ENCODE measurements around the gene ESPNL.

The ESPNL gene

DNA sequence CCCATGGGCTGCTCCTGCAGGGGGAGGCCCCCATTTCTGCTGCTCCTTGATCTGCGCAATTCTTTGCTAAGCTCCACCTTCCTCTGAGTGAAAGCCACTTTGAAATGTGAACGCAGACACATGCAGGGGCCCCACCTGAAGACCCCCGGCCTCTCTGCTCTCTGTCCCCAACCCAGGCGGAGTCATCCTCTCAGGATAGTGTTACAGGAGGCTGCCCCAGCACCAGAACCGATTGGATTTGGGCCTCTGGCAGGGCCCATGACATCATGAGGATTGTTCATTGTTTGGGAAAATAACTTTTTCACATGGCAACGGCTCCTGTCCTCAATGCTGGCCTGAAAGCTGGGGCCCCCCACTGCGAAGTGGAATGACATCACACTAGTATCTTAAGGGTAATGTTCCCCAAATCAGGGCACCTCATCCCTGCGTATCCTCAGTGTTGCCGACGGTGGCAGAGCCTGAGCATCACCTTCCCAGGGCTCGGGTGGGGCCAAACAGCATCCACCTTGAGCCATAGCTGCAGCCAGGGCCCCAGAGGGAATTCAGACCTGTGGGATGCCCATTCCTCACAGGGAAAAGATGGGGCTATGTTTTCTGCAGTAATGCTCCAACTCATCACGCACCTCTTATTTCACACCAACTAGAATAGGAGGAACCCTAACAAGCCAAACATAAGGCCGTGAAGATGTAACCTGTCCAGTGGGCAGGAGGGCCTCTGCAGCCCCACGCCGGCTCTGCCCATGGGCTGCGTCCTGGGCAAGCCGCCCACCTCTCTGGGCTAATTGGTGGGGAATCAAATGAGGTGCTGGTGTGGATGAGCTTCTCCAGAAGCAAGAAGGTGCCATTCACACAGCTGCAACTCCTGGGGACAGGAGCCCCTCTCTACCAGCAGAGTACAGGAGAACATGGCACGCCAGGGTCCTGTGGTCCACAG, 55.9 kb downstream of the ESPNL start:
- DNase-seq (ENCODE audit: low read depth in 2 of 3, low spot score in 1 of 3) = no peak

GRCh38 chr2:238157506-238158017, 57.4 kb downstream of the ESPNL start:
- DNase-seq (ENCODE audit: low read depth in 2 of 3, low spot score in 1 of 3) = no peak

DNA sequence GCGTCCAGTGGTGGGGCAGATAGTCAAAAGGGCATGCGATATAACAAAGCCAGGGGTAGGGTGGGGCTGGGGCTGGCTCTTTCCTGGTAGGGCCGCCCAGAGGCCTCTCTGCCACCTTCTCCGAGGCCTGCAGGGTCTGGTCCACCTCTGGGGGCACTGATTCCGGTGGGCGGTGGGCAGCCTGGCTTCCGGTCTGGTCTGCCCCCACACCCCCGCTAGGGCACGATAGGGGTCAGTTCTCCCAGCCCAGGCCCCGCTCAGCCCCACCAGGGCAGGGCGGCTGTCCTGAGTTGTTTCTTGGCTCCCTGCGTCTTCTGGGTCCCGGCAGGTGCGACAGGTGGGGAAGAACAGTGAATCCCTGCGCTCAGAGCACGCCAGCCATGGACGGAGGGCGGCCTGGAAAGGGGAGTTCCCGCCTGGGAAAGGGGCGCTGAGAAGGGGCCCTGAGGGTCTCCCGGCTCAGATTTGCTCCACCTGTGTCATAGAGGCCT, 57.9 kb downstream of the ESPNL start:
- no peak for DNase-seq (ENCODE audit: low read depth in 2 of 3, low spot score in 1 of 3)

- DNase-seq (ENCODE audit: low read depth in 2 of 3, low spot score in 1 of 3) = peak; percentile 20 to 41 (median 38)
Measured at GRCh38 chr2:238158509-238159070, 58.5 kb downstream of the ESPNL start, which contains the start of gene ERFE. Gene ERFE (plus strand): TSS chr2:238158970. CDS start chr2:238159008, 38 bp downstream.

- peak in 1 of 3 donors; percentile 17 for DNase-seq (ENCODE audit: low read depth in 2 of 3, low spot score in 1 of 3)
Measured at GRCh38 chr2:238159071-238159539, 59.0 kb downstream of the ESPNL start.

GRCh38 chr2:238159661-238160205, 59.6 kb downstream of the ESPNL start:
- no peak for DNase-seq (ENCODE audit: low read depth in 2 of 3, low spot score in 1 of 3)

DNA sequence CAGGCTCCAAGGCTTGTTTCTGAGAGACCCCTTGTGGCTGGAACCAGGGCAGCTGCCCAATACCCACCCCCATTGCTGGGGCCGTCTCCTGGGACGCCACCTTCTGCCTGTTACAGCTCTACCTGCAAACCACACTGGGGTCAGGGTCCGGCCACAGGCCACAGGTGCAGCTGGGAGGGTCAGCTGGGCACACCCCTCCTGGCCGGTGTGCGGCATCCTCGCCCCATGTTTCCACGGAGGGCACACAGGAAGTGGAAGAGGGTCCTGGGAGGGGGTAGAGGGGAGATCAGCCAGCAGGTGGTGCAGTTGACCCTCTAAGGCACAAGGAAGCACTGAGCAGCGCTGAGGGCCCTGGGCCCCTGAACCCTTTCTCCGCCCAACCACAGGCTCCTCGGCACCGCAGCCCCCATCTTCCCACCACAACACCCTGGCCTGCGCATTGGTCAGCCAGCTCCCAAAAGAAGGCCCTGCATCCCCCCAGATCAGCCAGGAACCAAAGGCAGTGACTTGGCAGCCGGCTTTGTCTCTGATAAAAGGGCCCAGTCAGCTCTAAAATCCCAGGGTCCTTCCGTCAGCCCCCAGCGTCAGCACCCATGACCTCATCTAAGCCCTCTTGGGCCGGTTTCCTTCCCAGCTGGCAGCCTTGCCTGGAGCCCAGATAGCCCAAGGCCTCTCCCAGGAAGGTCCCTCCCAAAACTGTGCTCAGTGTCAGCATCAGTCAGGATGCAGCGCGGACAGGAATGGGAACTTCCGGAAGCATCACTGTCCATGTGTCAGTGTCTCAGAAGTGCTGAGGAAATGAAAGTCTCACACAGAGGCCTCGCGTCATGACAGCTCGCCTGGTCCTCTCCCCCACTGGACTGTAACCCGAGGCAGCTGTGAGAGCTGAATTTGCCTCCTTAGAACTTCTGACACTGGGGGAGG, 60.3 kb downstream of the ESPNL start:
- no peak for DNase-seq (ENCODE audit: low read depth in 2 of 3, low spot score in 1 of 3)

DNA sequence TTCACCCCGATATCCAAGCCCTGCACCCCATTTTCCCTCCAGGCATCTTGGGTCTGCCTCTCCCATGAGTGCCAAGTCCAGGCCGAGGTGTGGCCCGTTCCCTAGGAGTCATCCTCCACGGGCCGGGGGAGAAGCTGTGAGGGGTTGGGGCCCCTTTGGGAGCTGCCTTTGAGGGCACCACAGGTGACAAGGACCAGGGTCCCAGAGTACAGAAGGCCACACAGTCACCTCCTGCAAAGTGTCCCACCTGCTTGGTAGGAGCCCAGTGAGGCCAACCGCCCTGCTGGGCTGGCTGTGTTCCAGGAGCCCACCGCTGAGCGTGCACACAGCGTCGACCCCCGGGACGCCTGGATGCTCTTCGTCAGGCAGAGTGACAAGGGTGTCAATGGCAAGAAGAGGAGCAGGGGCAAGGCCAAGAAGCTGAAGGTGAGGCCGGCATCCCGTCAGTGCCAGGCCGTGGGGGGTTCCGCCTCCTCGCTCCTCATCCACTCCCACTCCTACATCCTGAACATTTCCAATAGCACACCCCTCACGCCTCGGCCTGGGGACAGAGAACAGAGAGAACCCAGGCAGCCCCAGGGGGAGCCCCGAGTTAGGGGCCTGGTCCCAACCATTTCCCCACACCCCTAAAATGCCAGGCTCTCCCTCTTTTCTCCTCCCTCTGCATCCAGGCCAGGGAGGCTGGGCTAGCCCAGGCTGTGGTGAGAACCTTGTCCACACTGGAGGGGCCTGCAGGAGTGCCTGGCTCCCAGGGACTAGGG, 61.3 kb downstream of the ESPNL start:
- DNase-seq (ENCODE audit: low read depth in 2 of 3, low spot score in 1 of 3) = no peak

- no peak for DNase-seq (ENCODE audit: low read depth in 2 of 3, low spot score in 1 of 3)
Measured at GRCh38 chr2:238162251-238162845, 62.2 kb downstream of the ESPNL start.

DNA sequence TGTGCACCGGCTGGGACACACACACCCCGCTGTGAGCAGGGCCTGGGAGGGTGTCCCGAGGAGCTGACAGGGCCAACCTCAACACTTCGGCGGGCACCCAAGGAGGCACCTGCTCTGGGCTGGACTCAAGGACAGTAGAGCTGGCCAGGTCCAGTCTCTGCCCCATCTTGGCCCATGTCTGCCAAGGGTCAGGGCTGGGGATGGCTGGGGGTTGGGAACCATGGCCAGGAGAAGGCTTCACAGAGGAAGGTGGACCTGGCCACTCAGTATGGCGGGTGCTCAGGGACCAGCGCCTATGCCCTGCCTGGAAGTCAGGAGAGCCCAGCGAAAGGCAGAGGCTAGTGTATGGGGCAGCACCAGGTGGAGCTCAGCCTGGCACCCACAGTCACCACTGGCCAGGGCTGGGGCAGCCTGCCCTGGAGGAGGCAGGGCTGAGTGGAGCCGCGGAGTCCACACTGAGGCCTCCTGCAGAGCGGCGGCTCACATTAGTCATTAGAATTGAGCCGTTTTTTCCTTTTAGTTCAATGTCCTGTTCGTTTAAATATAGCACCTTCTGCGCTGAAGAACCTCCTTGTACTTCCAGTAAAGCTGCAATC, 62.8 kb downstream of the ESPNL start:
- no peak for DNase-seq (ENCODE audit: low read depth in 2 of 3, low spot score in 1 of 3)

DNA sequence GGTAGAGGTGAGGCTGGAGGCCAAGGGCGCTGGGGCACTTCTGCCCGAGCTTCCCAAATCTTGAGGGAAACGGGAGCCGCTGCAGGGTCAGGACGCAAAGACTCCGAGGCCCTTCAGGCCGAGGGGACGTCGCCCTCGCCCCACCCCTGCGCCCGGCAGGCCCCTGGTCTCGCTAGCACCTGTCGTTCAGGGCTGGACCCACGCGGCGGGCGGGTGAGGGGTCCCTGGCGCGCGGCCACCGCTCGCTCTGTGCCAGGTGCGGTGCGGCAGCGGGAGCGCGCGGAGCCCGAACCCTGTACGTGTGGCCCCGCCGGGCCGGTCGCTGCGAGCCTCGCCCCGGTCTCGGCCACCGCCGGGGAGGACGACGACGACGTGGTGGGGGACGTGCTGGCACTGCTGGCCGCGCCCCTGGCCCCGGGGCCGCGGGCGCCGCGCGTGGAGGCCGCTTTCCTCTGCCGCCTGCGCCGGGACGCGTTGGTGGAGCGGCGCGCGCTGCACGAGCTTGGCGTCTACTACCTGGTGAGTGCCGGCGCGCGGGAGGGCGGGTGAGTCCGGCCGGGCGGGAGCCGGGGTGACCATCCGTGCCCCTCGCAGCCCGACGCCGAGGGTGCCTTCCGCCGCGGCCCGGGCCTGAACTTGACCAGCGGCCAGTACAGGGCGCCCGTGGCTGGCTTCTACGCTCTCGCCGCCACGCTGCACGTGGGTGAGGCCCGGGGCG, 63.5 kb downstream of the ESPNL start:
- DNase-seq (ENCODE audit: low read depth in 2 of 3, low spot score in 1 of 3) = no peak

DNA sequence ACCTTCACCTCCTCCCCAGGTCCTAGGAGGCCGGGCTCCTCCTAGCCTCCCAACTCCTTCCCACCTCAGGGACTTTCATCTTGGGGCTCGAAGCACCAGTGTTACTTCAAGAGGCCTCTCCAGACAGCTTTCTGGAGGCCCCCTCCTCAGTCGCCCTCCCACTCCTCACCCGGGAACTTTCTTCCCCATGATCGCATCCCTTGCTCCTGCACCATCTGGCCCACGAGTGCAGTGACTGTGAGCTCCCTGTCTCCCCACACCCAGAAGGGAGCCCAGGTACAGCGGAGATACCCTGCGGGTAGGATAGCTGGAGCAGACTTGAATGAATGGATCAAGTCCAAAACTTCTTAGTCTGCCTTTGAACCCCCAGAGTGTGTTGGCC, 64.8 kb downstream of the ESPNL start:
- no peak for DNase-seq (ENCODE audit: low read depth in 2 of 3, low spot score in 1 of 3)

GRCh38 chr2:238165288-238165921, 65.3 kb downstream of the ESPNL start:
- no peak for DNase-seq (ENCODE audit: low read depth in 2 of 3, low spot score in 1 of 3)

- DNase-seq (ENCODE audit: low read depth in 2 of 3, low spot score in 1 of 3) = no peak
Measured at GRCh38 chr2:238166391-238167343, 66.5 kb downstream of the ESPNL start.

GRCh38 chr2:238167344-238167715, 67.2 kb downstream of the ESPNL start:
- DNase-seq (ENCODE audit: low read depth in 2 of 3, low spot score in 1 of 3) = no peak

DNA sequence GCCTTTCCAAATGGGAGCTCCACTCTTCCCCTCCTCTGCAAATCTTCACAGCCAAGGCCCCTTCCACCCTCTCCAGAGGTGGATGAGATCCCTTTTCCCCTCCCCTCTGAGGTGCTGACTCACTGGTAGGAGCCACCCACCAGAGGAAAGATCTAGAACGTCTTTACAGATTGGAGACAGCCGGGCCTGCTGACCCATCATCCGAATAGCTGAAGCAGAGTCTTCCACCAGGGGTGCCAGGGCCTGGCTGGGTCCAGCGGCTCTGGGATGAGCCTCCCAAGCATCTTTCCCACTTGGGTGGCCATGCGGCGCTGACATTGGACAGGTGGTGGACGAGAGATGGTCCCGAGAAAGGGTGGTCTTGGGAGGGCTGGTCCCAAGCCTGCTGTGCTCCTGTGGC, 67.6 kb downstream of the ESPNL start:
- DNase-seq (ENCODE audit: low read depth in 2 of 3, low spot score in 1 of 3) = no peak
